CD8-positive, alpha-beta memory T cell (primary cell): Measurements from ENCODE around the gene MINDY4B. TPM values are rescaled to one million over a fixed set of nuclear protein-coding genes. Genes with fewer than 3 reads are reported as not detected.

Experiments
- CTCF ChIA-PET: fragments of 350-600 bp; sonication (Branson Sonifier 250); formaldehyde crosslinking; loops from one replicate; lab custom pipeline; 2021; ENCODE audit warnings: antibody characterized with exemption; lab: Charles Lee
- POLR2A ChIA-PET: fragments of 350-600 bp; sonication (Branson Sonifier 250); formaldehyde crosslinking; loops from one replicate; lab custom pipeline; 2021; ENCODE audit warnings: antibody characterized with exemption; lab: Charles Lee
- DNase-seq, 5 donors: peaks; one replicate each; pipeline versions ENCODE4 v3.0.0 to v3.0.0-alpha.2; 2020 to 2022; ENCODE audit warnings: mixed read lengths in 1 of 5
- H3K27ac ChIP-seq: one replicate; pipeline ENCODE4 v1.7.0; 2013; ENCODE audit warnings: low read depth, mild to moderate bottlenecking, low read length, moderate library complexity
- H3K27me3 ChIP-seq: 2 replicates; pipeline ENCODE4 v1.7.0; 2013; ENCODE audit warnings: low read length, mild to moderate bottlenecking; ENCODE audit not compliant: insufficient read depth, poor library complexity, severe bottlenecking
- H3K36me3 ChIP-seq: 2 replicates; pipeline ENCODE4 v1.7.0; 2013; ENCODE audit warnings: mild to moderate bottlenecking, low read length, moderate library complexity; ENCODE audit not compliant: insufficient read depth
- H3K4me1 ChIP-seq: 2 replicates; pipeline ENCODE4 v1.7.0; 2013; ENCODE audit warnings: mild to moderate bottlenecking, low read length, moderate library complexity; ENCODE audit not compliant: insufficient read depth
- H3K4me3 ChIP-seq: 2 replicates; pipeline ENCODE4 v1.7.0; 2013; ENCODE audit warnings: mild to moderate bottlenecking, low read length
- H3K9me3 ChIP-seq: 2 replicates; pipeline ENCODE4 v1.7.0; 2013; ENCODE audit warnings: mild to moderate bottlenecking, low read length
- H3K27ac Mint-ChIP-seq, 8 donors: one replicate each; pipeline ENCODE4 v1.8.0; 2020 to 2021; ENCODE audit warnings: mixed read lengths in 8 of 8, mild to moderate bottlenecking in 6 of 8, inconsistent platforms in 3 of 8, moderate library complexity in 3 of 8
- H3K27me3 Mint-ChIP-seq, 2 donors: one replicate each; pipeline ENCODE4 v1.8.0; 2020 to 2021; ENCODE audit warnings: mixed read lengths in 2 of 2, mild to moderate bottlenecking in 1 of 2, moderate library complexity in 1 of 2
- H3K36me3 Mint-ChIP-seq, 3 donors: one replicate each; pipeline ENCODE4 v1.8.0; 2020 to 2021; ENCODE audit warnings: mixed read lengths in 3 of 3, inconsistent platforms in 1 of 3, mild to moderate bottlenecking in 1 of 3
- H3K4me1 Mint-ChIP-seq, 3 donors: one replicate each; pipeline ENCODE4 v1.8.0; 2020 to 2021; ENCODE audit warnings: mixed read lengths in 3 of 3, inconsistent platforms in 1 of 3, mild to moderate bottlenecking in 1 of 3
- H3K4me3 Mint-ChIP-seq, 7 donors: one replicate each; pipeline ENCODE4 v1.8.0; 2020 to 2021; ENCODE audit warnings: mixed read lengths in 7 of 7, mild to moderate bottlenecking in 6 of 7, moderate library complexity in 4 of 7, inconsistent platforms in 2 of 7
- H3K9me3 Mint-ChIP-seq, 5 donors: one replicate each; pipeline ENCODE4 v1.8.0; 2020 to 2022; ENCODE audit warnings: mixed read lengths in 5 of 5, mild to moderate bottlenecking in 3 of 5, moderate library complexity in 2 of 5, inconsistent platforms in 1 of 5
- polyA plus RNA-seq: library from polyadenylated mRNA; unstranded; fragments of 300-500 nt; fragmentation: Illumina TruSeq; gene quantifications from one replicate; pipeline ENCODE4 v1.2.3, GENCODE V29; 2021
- total RNA-seq, 2 experiments: library from RNA; stranded (reverse); gene quantifications; one replicate each; pipeline ENCODE4 v1.2.3, GENCODE V29; 2021

The MINDY4B gene
- total and polyA plus RNA-seq, 3 experiments from 2014 or later: not detected

DNA sequence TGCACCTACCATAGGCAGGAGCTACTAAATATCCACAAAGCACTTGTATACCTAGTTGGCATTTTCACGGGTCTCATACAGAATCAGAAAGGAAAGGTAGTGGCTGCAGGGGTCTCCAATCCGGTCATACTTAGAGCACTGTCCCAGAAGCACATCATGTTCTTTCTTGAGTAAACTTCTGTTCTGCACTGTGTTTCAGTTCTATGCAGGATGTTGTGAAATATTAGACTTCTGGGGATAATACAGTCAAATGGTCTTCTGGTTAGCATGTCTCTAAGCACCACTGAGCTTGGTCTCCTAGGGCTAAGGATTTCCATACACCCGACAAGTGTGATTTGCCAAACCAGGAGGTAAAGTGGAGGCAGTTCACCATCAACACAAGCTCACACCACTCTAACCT is 27.9 kb downstream of the MINDY4B start:
- no peaks in the 10 kb centered on the region for H3K9me3 ChIP-seq
- ChIA-PET CTCF (no interaction called here), POLR2A (no interaction called here)
- H3K4me1 Mint-ChIP-seq: no peaks in the 10 kb centered on the region
- no peaks in the 10 kb centered on the region for H3K9me3 Mint-ChIP-seq
- no peak overlapping the region for H3K4me3 Mint-ChIP-seq
- H3K36me3 ChIP-seq: no peaks in the 10 kb centered on the region
- H3K27ac Mint-ChIP-seq: no peak overlapping the region
- H3K36me3 Mint-ChIP-seq: no peaks in the 10 kb centered on the region
- H3K4me3 ChIP-seq: no peak overlapping the region
- no peaks in the 10 kb centered on the region for H3K27me3 ChIP-seq
- no peak for DNase-seq
- H3K27me3 Mint-ChIP-seq: peaks cover 0 to 5% of the 10 kb centered on the region in 2 donors
- no peak overlapping the region for H3K27ac ChIP-seq
- no peaks in the 10 kb centered on the region for H3K4me1 ChIP-seq

DNA sequence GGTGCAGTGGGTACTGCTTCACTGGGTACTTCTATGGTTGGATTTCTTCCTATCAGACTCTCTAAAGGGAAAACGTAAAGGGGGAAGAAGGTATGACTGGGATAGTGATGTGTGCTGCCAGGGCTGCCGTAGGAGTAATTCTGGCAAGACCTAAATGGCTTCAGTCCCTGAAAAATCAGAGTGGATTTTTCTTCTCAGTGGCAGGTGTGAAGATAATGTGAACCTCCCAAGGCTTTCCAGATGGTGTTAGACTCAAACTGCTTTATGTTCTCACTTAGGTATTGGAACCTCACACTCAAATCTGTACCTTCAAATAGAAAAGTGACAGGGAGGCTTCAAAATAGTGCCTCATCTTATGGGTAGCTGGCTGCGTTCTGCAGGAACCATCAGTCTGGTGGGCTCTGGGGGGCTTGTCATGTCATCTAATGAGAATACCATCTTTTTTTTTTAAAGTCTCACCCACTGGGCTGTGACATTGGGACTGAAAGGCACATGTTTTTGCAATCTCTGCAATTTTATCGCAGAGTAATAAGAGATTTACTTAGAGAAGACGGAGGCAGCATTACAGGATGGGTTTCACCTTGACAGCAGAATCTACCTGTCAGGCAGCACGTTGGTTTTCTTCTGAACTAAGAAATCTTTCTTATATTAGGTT is 28.5 kb downstream of the MINDY4B start:
- POLR2A ChIA-PET: no interaction called here
- no peak for DNase-seq
- Mint-ChIP-seq H3K36me3 (no peaks in the 10 kb centered on the region), H3K27ac (no peak overlapping the region), H3K27me3 (peaks cover 0 to 5% of the 10 kb centered on the region in 2 donors), H3K9me3 (no peaks in the 10 kb centered on the region), H3K4me3 (no peak overlapping the region), H3K4me1 (no peaks in the 10 kb centered on the region)
- H3K27ac ChIP-seq: no peak overlapping the region
- CTCF ChIA-PET: no interaction called here
- H3K4me3 ChIP-seq: no peak overlapping the region
- H3K36me3 ChIP-seq: no peaks in the 10 kb centered on the region
- no peaks in the 10 kb centered on the region for H3K9me3 ChIP-seq
- H3K27me3 ChIP-seq: no peaks in the 10 kb centered on the region
- H3K4me1 ChIP-seq: no peaks in the 10 kb centered on the region

DNA sequence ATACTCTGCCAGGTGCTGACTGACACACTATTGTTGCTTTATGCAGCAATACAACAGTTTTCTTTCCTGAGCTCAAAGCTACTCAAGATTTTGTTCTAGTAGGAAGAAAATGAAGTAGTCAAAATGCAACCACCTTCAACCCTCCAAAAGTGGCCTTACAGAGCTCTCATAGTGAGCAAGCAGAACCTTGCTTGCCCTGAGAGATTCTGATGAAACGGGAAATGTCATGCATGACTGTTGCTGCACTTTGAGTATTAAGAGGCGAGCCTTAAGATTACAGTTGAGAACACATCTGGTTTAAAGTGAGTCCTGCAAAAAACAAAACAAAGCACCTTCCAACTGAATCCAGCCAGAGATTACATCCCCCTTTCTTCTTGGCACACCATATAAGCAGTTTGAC is 29.7 kb downstream of the MINDY4B start:
- Histone ChIP-seq H3K9me3 (no peaks in the 10 kb centered on the region), H3K4me3 (no peak overlapping the region), H3K4me1 (no peaks in the 10 kb centered on the region), H3K27me3 (no peaks in the 10 kb centered on the region), H3K27ac (no peak overlapping the region), H3K36me3 (no peaks in the 10 kb centered on the region)
- no peak for DNase-seq
- Mint-ChIP-seq H3K36me3 (no peaks in the 10 kb centered on the region), H3K27ac (no peak overlapping the region), H3K27me3 (peaks cover 0 to 5% of the 10 kb centered on the region in 2 donors), H3K9me3 (no peaks in the 10 kb centered on the region), H3K4me3 (no peak overlapping the region), H3K4me1 (no peaks in the 10 kb centered on the region)
- POLR2A ChIA-PET: no interaction called here
- CTCF ChIA-PET: interaction anchor here (0.9 kb wide), 1 partner anchor 11 kb away, joined by 3 read pairs; no protein-coding TSS in a partner anchor

DNA sequence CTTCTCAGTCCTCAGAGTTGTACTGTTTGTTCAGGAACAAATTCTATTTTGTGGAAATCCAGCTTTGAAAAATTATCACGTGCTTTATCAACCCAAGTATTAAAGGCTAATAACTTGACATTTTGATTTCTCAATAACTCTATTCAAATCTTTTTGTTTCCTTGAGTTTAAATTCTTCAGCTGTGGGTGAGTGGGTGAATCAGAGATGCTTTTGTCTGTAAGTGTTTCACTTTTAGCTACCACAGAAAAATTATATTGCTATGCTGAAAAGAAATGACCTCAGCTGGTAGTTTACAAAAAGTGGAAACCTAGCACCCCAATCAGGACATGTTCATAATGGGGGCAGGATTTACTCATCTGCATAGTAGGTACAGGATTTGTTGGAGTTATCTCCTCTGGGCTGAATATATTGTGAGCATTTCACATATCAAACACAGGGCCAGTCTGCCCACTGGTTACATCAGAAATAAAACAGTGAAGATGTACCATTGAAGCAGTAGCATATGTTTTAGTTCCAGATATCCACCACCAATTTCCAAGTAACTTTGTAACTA is 30.5 kb downstream of the MINDY4B start:
- ChIA-PET POLR2A (no interaction called here), CTCF (no interaction called here)
- no peak overlapping the region for H3K27ac Mint-ChIP-seq

DNA sequence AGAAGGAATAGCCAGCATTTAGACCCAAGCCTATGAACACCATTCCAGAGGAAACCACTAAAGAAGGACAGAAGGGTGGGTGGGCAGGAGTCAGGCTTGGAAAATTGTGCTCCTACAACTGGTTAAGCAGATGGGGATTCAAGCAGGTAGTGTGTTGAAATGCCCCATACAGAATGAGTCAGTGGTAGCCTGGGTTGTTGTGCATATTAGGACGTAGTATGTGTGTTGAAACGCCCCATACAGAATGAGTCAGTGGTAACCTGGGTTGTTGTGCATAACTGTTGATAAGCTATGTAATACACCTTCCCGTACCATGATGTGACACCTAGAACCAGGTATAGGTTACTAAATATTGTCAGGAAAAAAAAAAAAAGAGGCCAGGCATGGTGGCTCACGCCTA is 34.0 kb downstream of the MINDY4B start:
- CTCF ChIA-PET: no interaction called here

More for the DNA sequence above, 30.5 kb downstream of the MINDY4B start:
- no peak overlapping the region for H3K4me3 Mint-ChIP-seq
- no peak for DNase-seq
- Histone ChIP-seq H3K27me3 (no peaks in the 10 kb centered on the region), H3K27ac (no peak overlapping the region), H3K9me3 (no peaks in the 10 kb centered on the region), H3K36me3 (no peaks in the 10 kb centered on the region), H3K4me3 (no peak overlapping the region), H3K4me1 (no peaks in the 10 kb centered on the region)
- no peaks in the 10 kb centered on the region for H3K36me3 Mint-ChIP-seq
- peaks cover 0 to 8% of the 10 kb centered on the region in 2 donors for H3K27me3 Mint-ChIP-seq
- no peaks in the 10 kb centered on the region for H3K4me1 Mint-ChIP-seq
- no peaks in the 10 kb centered on the region for H3K9me3 Mint-ChIP-seq

DNA sequence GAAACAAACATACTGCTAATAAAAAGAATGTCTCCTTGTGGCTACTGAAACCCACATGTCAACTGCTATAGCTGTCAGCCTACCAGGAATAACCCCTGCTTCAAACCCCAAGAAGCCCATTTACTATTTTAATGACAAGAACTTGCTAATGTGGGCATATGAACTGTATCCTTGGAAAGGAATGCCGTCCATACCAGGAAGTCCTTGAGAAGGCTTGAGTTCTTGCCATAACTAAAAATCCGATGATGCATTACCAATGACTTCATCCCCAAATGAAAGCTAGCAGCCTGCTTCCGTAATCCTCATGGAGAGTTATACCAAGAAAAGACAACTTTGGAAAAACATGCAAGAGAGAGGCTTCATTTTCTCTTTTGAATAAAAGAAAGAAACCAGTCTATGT is 34.8 kb downstream of the MINDY4B start:
- H3K27ac ChIP-seq: no peak overlapping the region
- no peaks in the 10 kb centered on the region for H3K4me1 ChIP-seq
- H3K27me3 Mint-ChIP-seq: peaks cover 2 to 28% of the 10 kb centered on the region in 2 donors
- no peaks in the 10 kb centered on the region for H3K9me3 ChIP-seq
- peaks cover 0 to 1% (median under 1%) of the 10 kb centered on the region in 3 donors for H3K4me1 Mint-ChIP-seq
- no peaks in the 10 kb centered on the region for H3K27me3 ChIP-seq
- H3K4me3 ChIP-seq: no peak overlapping the region
- no peaks in the 10 kb centered on the region for H3K9me3 Mint-ChIP-seq
- no peak overlapping the region for H3K27ac Mint-ChIP-seq
- POLR2A ChIA-PET: no interaction called here
- CTCF ChIA-PET: no interaction called here
- DNase-seq: no peak
- H3K36me3 Mint-ChIP-seq: no peaks in the 10 kb centered on the region
- H3K4me3 Mint-ChIP-seq: no peak overlapping the region
- H3K36me3 ChIP-seq: no peaks in the 10 kb centered on the region

More for the DNA sequence above, 34.0 kb downstream of the MINDY4B start:
- H3K36me3 ChIP-seq: no peaks in the 10 kb centered on the region
- no peak overlapping the region for H3K4me3 ChIP-seq
- Mint-ChIP-seq H3K27me3 (peaks cover under 1 to 24% of the 10 kb centered on the region in 2 donors), H3K27ac (no peak overlapping the region), H3K36me3 (no peaks in the 10 kb centered on the region), H3K4me1 (no peaks in the 10 kb centered on the region), H3K9me3 (no peaks in the 10 kb centered on the region), H3K4me3 (no peak overlapping the region)
- DNase-seq: no peak
- H3K27ac ChIP-seq: no peak overlapping the region
- H3K4me1 ChIP-seq: no peaks in the 10 kb centered on the region
- H3K27me3 ChIP-seq: no peaks in the 10 kb centered on the region
- POLR2A ChIA-PET: no interaction called here
- H3K9me3 ChIP-seq: no peaks in the 10 kb centered on the region

DNA sequence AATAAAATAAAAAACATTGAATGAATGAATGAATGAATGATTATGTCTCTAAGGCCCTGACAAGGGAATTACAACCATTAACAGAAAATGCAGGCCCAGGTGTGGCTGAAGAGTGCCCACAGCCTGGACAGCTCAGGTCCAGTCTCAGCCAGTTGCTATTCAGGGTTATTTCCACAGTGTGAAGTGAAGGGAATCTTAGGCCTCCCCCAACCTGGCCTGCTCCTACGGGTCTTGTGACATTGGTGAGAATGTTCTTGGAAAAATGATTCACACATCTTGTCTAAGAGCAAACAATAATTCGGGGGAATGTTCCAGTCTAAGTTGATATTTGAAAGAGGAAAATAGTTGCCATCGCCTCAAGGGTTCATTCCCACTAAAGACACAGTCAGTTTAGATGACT is 37.0 kb downstream of the MINDY4B start:
- H3K36me3 Mint-ChIP-seq: no peaks in the 10 kb centered on the region
- no peaks in the 10 kb centered on the region for H3K4me1 ChIP-seq
- CTCF ChIA-PET: interaction anchor here (0.7 kb wide), 1 partner anchor 147 kb away, joined by 3 read pairs; no protein-coding TSS in a partner anchor
- POLR2A ChIA-PET: no interaction called here
- no peak overlapping the region for H3K4me3 ChIP-seq
- peaks cover 0 to 3% (median 2%) of the 10 kb centered on the region in 3 donors for H3K4me1 Mint-ChIP-seq
- H3K27me3 Mint-ChIP-seq: peaks cover 6 to 34% of the 10 kb centered on the region in 2 donors
- H3K27ac ChIP-seq: no peak overlapping the region
- no peaks in the 10 kb centered on the region for H3K9me3 ChIP-seq
- no peaks in the 10 kb centered on the region for H3K36me3 ChIP-seq
- H3K27ac Mint-ChIP-seq: no peak overlapping the region
- no peak for DNase-seq
- no peaks in the 10 kb centered on the region for H3K9me3 Mint-ChIP-seq
- no peaks in the 10 kb centered on the region for H3K27me3 ChIP-seq
- no peak overlapping the region for H3K4me3 Mint-ChIP-seq

DNA sequence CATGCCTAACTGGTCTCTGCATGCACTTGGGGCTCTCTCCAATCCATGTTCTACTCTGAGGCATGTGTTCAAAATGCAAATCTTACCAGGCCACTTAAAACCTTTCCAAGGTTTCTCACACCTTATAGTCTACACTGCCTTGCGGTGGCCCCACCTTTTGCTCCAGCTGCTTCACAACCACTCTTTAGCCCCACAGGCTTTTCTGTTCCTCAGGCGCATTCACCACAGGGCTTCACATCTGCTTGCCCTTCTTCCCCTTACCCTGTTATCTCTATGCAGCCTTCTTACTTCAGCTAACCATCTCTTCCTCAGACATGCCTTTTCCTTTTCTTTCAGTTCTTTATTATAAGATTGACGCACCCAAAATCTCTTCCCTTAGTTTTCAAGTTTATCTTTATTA is 37.8 kb downstream of the MINDY4B start:
- H3K4me1 ChIP-seq: no peaks in the 10 kb centered on the region
- POLR2A ChIA-PET: no interaction called here
- DNase-seq: no peak
- CTCF ChIA-PET: interaction anchor here (4.1 kb wide), 1 partner anchor 146 kb away, joined by 27 read pairs; no protein-coding TSS in a partner anchor
- H3K27ac ChIP-seq: no peak overlapping the region
- H3K36me3 ChIP-seq: no peaks in the 10 kb centered on the region
- H3K4me3 ChIP-seq: no peak overlapping the region
- Mint-ChIP-seq H3K4me1 (peaks cover 0 to 3% (median 2%) of the 10 kb centered on the region in 3 donors), H3K36me3 (no peaks in the 10 kb centered on the region), H3K9me3 (no peaks in the 10 kb centered on the region), H3K27ac (no peak overlapping the region), H3K27me3 (peaks cover 6 to 39% of the 10 kb centered on the region in 2 donors), H3K4me3 (no peak overlapping the region)
- H3K9me3 ChIP-seq: no peaks in the 10 kb centered on the region
- no peaks in the 10 kb centered on the region for H3K27me3 ChIP-seq
